Measurements from ENCODE around the gene GAS6.

- no peak for TF ChIP-seq SIN3A (IDR thresholded peaks at IDR 0.05; ENCODE audit: borderline replicate concordance, insufficient read depth, low read depth, low read length)
- no peak for TF ChIP-seq POLR2AphosphoS5 (IDR thresholded peaks at IDR 0.05; ENCODE audit: low read depth, low read length)
These were observed 42.8 kb downstream of the GAS6 start for GRCh38 chr13:113820813-113821651.
